CD4-positive, alpha-beta T cell (primary cell): ENCODE data around the gene EEIG1. TPM values are rescaled to one million over a fixed set of nuclear protein-coding genes. Genes with fewer than 3 reads are reported as not detected.

ENCODE experiments used
- ATAC-seq: fragments of 200-7000 bp; cut with Tn5 transposase; one replicate; pipeline ENCODE4 v1.10.0; 2022; ENCODE audit warnings: mild to moderate bottlenecking; ENCODE audit not compliant: poor library complexity
- CTCF ChIA-PET: fragments of 350-600 bp; sonication (Branson Sonifier 250); formaldehyde crosslinking; loops from one replicate; lab custom pipeline; 2021; ENCODE audit warnings: antibody characterized with exemption, inconsistent platforms; lab: Charles Lee
- POLR2A ChIA-PET: fragments of 350-600 bp; sonication (Branson Sonifier 250); formaldehyde crosslinking; loops from one replicate; lab custom pipeline; 2021; ENCODE audit warnings: antibody characterized with exemption, inconsistent platforms; lab: Charles Lee
- DNase-seq, 14 experiments: peaks; one replicate each; pipeline ENCODE4 v3.0.0-alpha.2; 2013 to 2020; ENCODE audit warnings: mixed read lengths in 2 of 14
- H3K27ac ChIP-seq, 2 donors: one replicate each; pipeline versions ENCODE4 v1.5.1 to v1.7.0; 2013; ENCODE audit warnings: low read length in 2 of 2, low read depth in 1 of 2, mild to moderate bottlenecking in 1 of 2
- H3K27me3 ChIP-seq, 2 experiments: 1 replicate in 1 of 2; 2 replicates in 1 of 2; pipeline versions ENCODE4 v1.6.1 to v1.7.0; 2013; ENCODE audit warnings: low read length in 2 of 2, control low read depth in 1 of 2, mild to moderate bottlenecking in 1 of 2, moderate library complexity in 1 of 2; ENCODE audit not compliant: insufficient read depth in 2 of 2, control insufficient read depth in 1 of 2
- H3K36me3 ChIP-seq: one replicate; pipeline ENCODE4 v1.6.1; 2013; ENCODE audit warnings: low read length, control low read depth; ENCODE audit not compliant: insufficient read depth
- H3K4me1 ChIP-seq: one replicate; pipeline ENCODE4 v1.6.1; 2013; ENCODE audit warnings: low read length, control low read depth; ENCODE audit not compliant: insufficient read depth
- H3K4me3 ChIP-seq: one replicate; pipeline ENCODE4 v1.5.1; 2013; ENCODE audit warnings: mild to moderate bottlenecking, low read length, moderate library complexity
- H3K9me3 ChIP-seq, 2 experiments: 1 replicate in 1 of 2; 2 replicates in 1 of 2; pipeline versions ENCODE4 v1.6.1 to v1.7.0; 2013; ENCODE audit warnings: low read length in 2 of 2, mild to moderate bottlenecking in 2 of 2, control low read depth in 1 of 2, moderate library complexity in 1 of 2; ENCODE audit not compliant: control insufficient read depth in 1 of 2, insufficient read depth in 1 of 2
- H3K27ac Mint-ChIP-seq: one replicate; pipeline ENCODE4 v1.8.0; 2020; ENCODE audit warnings: mixed read lengths
- H3K27me3 Mint-ChIP-seq: one replicate; pipeline ENCODE4 v1.8.0; 2021; ENCODE audit warnings: mixed read lengths
- H3K36me3 Mint-ChIP-seq: one replicate; pipeline ENCODE4 v1.8.0; 2021; ENCODE audit warnings: low read depth, mixed read lengths
- H3K4me1 Mint-ChIP-seq: one replicate; pipeline ENCODE4 v1.8.0; 2021; ENCODE audit warnings: low read depth, mixed read lengths
- H3K4me3 Mint-ChIP-seq: one replicate; pipeline ENCODE4 v1.8.0; 2020; ENCODE audit warnings: mild to moderate bottlenecking, mixed read lengths
- H3K9me3 Mint-ChIP-seq: one replicate; pipeline ENCODE4 v1.8.0; 2020; ENCODE audit warnings: mixed read lengths
- intact Hi-C, 2 experiments: fragments of 100-400 bp; cut with DNase I in 1 of 2; cut with micrococcal nuclease in 1 of 2; formaldehyde crosslinking; loops; one replicate each; pipeline versions ENCODE4 v1.15.1 to v1.9.0; 2023 to 2025; cut with DNase I, micrococcal nuclease
- total RNA-seq, 174 experiments: library from RNA in 2 of 174; stranded (reverse) in 2 of 174; gene quantifications; one replicate each; pipeline ENCODE4 v1.2.3 and lab custom pipeline; 2021 to 2026
- TF ChIP-seq, protein P1 (sequence below): fragments of 200-600 bp; IDR thresholded peaks from one replicate; pipeline ENCODE4 v1.8.0; 2022; ENCODE audit warnings: antibody characterized with exemption, mild to moderate bottlenecking

EEIG1 gene
- total RNA-seq, 2 experiments from 2014 or later = 440 to 463 TPM

DNA sequence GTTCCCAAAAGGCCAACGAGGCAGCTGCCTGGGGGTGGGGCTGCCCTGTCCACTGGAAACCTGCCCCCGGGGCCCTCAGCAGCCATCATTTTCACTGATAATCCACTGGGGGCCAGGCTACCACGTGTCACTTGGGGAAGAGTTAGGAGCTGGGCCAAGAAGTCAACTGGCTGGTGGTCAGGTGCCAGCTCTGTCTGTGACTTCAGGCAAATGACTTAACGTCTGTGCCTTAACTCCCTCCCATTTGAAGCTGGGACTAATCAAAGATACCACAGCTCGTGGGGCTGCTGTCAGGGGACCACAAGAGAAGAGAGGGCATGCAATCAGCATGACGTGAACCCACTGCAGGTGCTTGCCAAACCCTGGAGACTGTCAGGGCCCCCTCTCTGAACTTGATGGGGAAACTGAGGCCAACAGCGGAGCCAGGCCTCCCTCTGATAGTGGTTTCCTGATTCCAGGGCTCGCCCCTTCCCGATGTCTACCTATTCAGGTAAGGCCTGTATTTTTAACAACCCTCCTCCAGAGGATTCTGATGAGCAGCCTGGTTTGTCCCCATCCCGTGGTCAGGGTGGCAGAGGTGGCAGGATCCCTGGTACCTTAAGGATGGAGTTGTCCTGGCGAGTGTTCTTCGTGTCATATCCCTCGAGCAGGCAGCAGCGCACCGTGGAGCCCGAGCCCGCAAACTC, 30.8 kb downstream of the EEIG1 start:
- Histone ChIP-seq H3K9me3 (no peaks in the 10 kb centered on the region), H3K4me3 (no peak overlapping the region), H3K27me3 (no peaks in the 10 kb centered on the region), H3K36me3 (peaks cover 90% of the 10 kb centered on the region), H3K27ac (peak overlapping the region; percentile 49 to 64), H3K4me1 (peaks cover 92% of the 10 kb centered on the region)
- ATAC-seq (peak; percentile 19), DNase-seq (peak in 2 of 14 experiments; percentile 34 to 45)
- peak overlapping the region; percentile 72 for H3K4me3 Mint-ChIP-seq
- peaks cover 76% of the 10 kb centered on the region for H3K4me1 Mint-ChIP-seq
- no peaks in the 10 kb centered on the region for H3K9me3 Mint-ChIP-seq
- peaks cover 90% of the 10 kb centered on the region for H3K36me3 Mint-ChIP-seq
- ChIA-PET POLR2A (interaction anchor here (0.9 to 2.8 kb wide), 8 partner anchors 8 to 84 kb away, joined by 3 to 12 read pairs (median 4); partner anchors contain the start of gene EEIG1), CTCF (interaction anchor here (1.6 to 1.7 kb wide), 2 partner anchors 13 to 85 kb away, joined by 6 to 7 read pairs; no protein-coding TSS in a partner anchor)
- intact Hi-C loops = loop anchor here (5.0 to 10.0 kb wide), 2 partner anchors 152 to 165 kb away; no protein-coding TSS in a partner anchor
- H3K27ac Mint-ChIP-seq = peak overlapping the region; percentile 97
- TF ChIP-seq, protein P1, sequence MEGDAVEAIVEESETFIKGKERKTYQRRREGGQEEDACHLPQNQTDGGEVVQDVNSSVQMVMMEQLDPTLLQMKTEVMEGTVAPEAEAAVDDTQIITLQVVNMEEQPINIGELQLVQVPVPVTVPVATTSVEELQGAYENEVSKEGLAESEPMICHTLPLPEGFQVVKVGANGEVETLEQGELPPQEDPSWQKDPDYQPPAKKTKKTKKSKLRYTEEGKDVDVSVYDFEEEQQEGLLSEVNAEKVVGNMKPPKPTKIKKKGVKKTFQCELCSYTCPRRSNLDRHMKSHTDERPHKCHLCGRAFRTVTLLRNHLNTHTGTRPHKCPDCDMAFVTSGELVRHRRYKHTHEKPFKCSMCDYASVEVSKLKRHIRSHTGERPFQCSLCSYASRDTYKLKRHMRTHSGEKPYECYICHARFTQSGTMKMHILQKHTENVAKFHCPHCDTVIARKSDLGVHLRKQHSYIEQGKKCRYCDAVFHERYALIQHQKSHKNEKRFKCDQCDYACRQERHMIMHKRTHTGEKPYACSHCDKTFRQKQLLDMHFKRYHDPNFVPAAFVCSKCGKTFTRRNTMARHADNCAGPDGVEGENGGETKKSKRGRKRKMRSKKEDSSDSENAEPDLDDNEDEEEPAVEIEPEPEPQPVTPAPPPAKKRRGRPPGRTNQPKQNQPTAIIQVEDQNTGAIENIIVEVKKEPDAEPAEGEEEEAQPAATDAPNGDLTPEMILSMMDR = no peak
- H3K27me3 Mint-ChIP-seq = no peaks in the 10 kb centered on the region

DNA sequence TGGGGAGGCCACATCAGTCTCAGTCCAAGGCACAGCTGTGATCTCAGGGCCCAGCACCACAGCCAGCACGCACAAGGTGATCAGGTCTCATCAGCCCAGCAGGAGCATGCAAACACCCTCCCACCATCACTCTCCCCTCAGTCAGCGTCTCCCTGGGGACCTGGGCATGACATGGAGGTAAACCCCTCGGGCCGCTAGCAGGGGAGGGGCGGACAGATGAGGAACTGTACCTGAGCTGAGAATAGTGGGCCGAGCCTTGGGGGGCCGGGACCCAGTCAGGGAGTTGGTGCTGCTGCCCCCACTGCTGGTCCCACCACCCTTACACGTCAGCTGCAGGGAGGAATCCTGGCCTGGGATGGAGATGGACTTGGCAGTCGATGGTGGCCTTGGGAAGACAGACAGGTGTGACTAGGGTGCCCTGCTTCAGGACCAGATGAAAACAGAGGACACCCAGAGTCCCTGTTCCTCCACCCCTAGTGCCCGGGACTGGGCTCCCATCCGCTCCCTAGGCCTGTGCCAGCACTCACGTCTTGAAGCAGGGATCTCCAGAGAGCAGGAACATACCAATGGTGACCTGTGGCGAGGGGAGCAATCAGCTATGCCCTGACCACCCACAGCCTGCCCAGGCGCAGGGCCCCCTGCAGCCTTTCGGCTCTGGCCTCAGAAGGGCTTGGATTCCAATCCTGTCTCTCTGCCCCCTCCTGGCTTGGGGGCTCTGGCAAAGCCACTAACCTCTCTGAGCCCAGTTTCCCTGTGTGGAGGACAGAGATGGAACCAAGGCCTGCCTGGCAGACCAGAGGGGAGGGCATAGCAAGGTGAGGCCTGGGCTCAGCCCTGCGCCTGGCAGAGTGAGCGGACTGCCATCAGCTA, 32.7 kb downstream of the EEIG1 start:
- ChIA-PET CTCF (interaction anchor here (1.6 to 1.7 kb wide), 3 partner anchors 15 to 87 kb away, joined by 4 to 7 read pairs (median 6); no protein-coding TSS in a partner anchor), POLR2A (interaction anchor here (0.9 to 2.8 kb wide), 3 partner anchors 12 to 83 kb away, joined by 4 to 12 read pairs (median 11); no protein-coding TSS in a partner anchor)
- peaks cover 74% of the 10 kb centered on the region for H3K4me1 Mint-ChIP-seq
- no peak overlapping the region for H3K4me3 ChIP-seq
- TF ChIP-seq, protein P1 = no peak
- H3K9me3 ChIP-seq = no peaks in the 10 kb centered on the region
- H3K27me3 Mint-ChIP-seq = no peaks in the 10 kb centered on the region
- intact Hi-C loops = no loop called here
- peaks cover 91% of the 10 kb centered on the region for H3K36me3 Mint-ChIP-seq
- DNase-seq (no peak), ATAC-seq (no peak)
- no peaks in the 10 kb centered on the region for H3K27me3 ChIP-seq
- H3K4me1 ChIP-seq = peaks cover 91% of the 10 kb centered on the region
- peak overlapping the region; percentile 97 for H3K27ac Mint-ChIP-seq
- peak overlapping the region in 1 of 2 donors; percentile 36 for H3K27ac ChIP-seq
- H3K9me3 Mint-ChIP-seq = no peaks in the 10 kb centered on the region
- peaks cover 93% of the 10 kb centered on the region for H3K36me3 ChIP-seq
- peak overlapping the region; percentile 54 for H3K4me3 Mint-ChIP-seq

DNA sequence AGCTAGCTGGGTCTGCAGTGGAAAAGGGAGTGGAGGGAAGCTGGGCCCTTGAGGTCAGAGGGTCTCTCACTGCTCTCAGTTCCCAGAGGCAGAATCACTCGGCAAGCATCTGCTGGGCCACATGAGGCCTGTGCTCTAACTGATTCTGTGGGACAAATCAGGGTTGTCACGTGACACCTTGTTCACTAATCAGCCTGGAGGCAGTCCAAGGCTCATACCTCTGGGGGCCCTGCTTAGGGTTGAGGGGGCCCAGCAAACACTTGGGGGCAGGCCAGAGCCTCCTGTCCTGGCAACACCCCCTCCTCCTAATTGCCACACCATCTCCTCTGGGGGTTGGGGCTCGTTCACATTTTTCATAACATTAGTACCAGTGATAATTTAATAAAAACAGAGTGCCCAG, 34.1 kb downstream of the EEIG1 start:
- Histone ChIP-seq H3K27me3 (no peaks in the 10 kb centered on the region), H3K36me3 (peaks cover 94% of the 10 kb centered on the region), H3K4me1 (peaks cover 86% of the 10 kb centered on the region), H3K9me3 (no peaks in the 10 kb centered on the region), H3K4me3 (no peak overlapping the region), H3K27ac (peak overlapping the region in 1 of 2 donors; percentile 57)
- POLR2A ChIA-PET = interaction anchor here (0.5 kb wide), 1 partner anchor 62 kb away, joined by 3 read pairs; no protein-coding TSS in a partner anchor
- no peak for ATAC-seq
- TF ChIP-seq, protein P1 = no peak
- CTCF ChIA-PET = interaction anchor here (1.7 kb wide), 1 partner anchor 88 kb away, joined by 4 read pairs; no protein-coding TSS in a partner anchor
- DNase-seq = no peak
- intact Hi-C loops = no loop called here
- Mint-ChIP-seq H3K27ac (peak overlapping the region; percentile 97), H3K27me3 (no peaks in the 10 kb centered on the region), H3K4me3 (no peak overlapping the region), H3K9me3 (no peaks in the 10 kb centered on the region), H3K4me1 (peaks cover 69% of the 10 kb centered on the region), H3K36me3 (peaks cover 92% of the 10 kb centered on the region)
